Gastrocnemius medialis (tissue), 4 donors: Measurements from ENCODE around the gene TMEM51. TPM values are rescaled to one million over a fixed set of nuclear protein-coding genes. Genes with fewer than 3 reads are reported as not detected.

Experiments used
- ATAC-seq, 2 donors: fragments of 150-250 bp; one replicate each; pipeline ENCODE4 v1.9.1; 2016
- DNase-seq, 2 donors: peaks; one replicate each; pipeline ENCODE4 v3.0.0-alpha.2; 2019
- H3K27ac ChIP-seq, 4 donors: fragments of 200-600 bp; sonication (generic); 1 replicate in 1 of 4; 2 replicates in 3 of 4; pipeline ENCODE4 v1.5.1; 2016 to 2018; ENCODE audit warnings: mild to moderate bottlenecking in 2 of 4, moderate library complexity in 1 of 4
- H3K27me3 ChIP-seq, 3 donors: fragments of 200-600 bp; sonication (generic) in 2 of 3; 1 replicate in 1 of 3; 2 replicates in 2 of 3; pipeline versions ENCODE4 v1.5.1 to v1.6.0; 2016 to 2019; ENCODE audit warnings: mild to moderate bottlenecking in 1 of 3, moderate library complexity in 1 of 3
- H3K36me3 ChIP-seq, 2 donors: fragments of 200-600 bp; sonication (generic) in 1 of 2; one replicate each; pipeline ENCODE4 v1.5.1; 2017 to 2018
- H3K4me1 ChIP-seq, 2 donors: fragments of 200-600 bp; sonication (generic) in 1 of 2; one replicate each; pipeline ENCODE4 v1.5.1; 2016 to 2017; ENCODE audit warnings: mild to moderate bottlenecking in 2 of 2
- H3K4me3 ChIP-seq, 4 donors: fragments of 200-600 bp; sonication (generic) in 3 of 4; 1 replicate in 1 of 4; 2 replicates in 3 of 4; pipeline ENCODE4 v1.5.1; 2016 to 2019; ENCODE audit warnings: mild to moderate bottlenecking in 2 of 4
- H3K9me3 ChIP-seq, 3 donors: fragments of 200-600 bp; sonication (generic) in 2 of 3; 1 replicate in 1 of 3; 2 replicates in 2 of 3; pipeline ENCODE4 v1.5.1; 2016 to 2019
- POLR2A ChIP-seq, 2 donors: fragments of 450-650 bp; IDR thresholded peaks; one replicate each; pipeline ENCODE4 v1.6.1; 2017; ENCODE audit warnings: antibody characterized with exemption in 2 of 2, mild to moderate bottlenecking in 2 of 2, moderate library complexity in 2 of 2
- in situ Hi-C, 4 donors: fragments of 200-750 bp; cut with MboI; loops; one replicate each; pipeline versions ENCODE4 v1.15.0 to v1.8.0; 2017; ENCODE audit warnings: low sequenced_read_pairs in 4 of 4
- intact Hi-C: fragments of 100-400 bp; cut with DNase I; formaldehyde crosslinking; loops from one replicate; pipeline ENCODE4 v1.15.1; 2023; ENCODE audit warnings: low total_unique reads
- total RNA-seq, 4 donors: library from RNA; depleted of rRNA; stranded (reverse); fragments of >200 nt; gene quantifications; one replicate each; pipeline versions ENCODE4 v1.1.0 to v1.2.3, GENCODE V29; 2016
- TF ChIP-seq, protein P1 (sequence below), 5 experiments: fragments of 450-650 bp in 3 of 5; fragments of 200-600 bp in 2 of 5; sonication (generic) in 2 of 5; IDR thresholded peaks in 4 of 5; conservative IDR thresholded peaks in 1 of 5; 1 replicate in 4 of 5; 2 replicates in 1 of 5; pipeline ENCODE4 v1.5.1; 2016 to 2019; ENCODE audit warnings: antibody characterized with exemption in 5 of 5, mild to moderate bottlenecking in 3 of 5, moderate library complexity in 3 of 5

The TMEM51 gene
- total RNA-seq, 4 donors from 2014 or later, result 0.73 to 2.7 (median 1.8) TPM; not detected in 1

DNA sequence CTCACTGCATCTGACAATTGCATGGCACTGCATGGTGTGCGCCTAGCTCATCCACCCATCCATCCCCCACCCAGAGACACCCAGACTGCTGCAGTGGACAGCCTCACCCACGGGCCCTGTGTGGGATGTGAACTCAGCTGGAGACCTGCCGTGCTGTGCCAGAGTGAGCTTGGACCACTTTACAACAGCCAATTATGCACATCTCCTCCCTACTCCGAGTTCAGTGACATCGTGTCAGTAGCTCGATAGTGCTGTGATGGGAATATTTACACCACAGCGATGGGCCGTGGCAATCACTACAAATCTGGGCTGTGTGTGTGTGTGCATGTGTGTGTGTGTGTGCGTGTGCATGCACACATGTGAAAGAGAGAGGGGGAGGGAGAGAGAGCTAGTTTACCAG is 42.5 kb downstream of the TMEM51 start:
- H3K27ac ChIP-seq, result no peak overlapping the region
- in situ Hi-C loops (no loop called here), intact Hi-C loops (no loop called here)
- H3K36me3 ChIP-seq, result no peaks in the 10 kb centered on the region
- no peaks in the 10 kb centered on the region for H3K4me1 ChIP-seq
- no peak for DNase-seq
- H3K4me3 ChIP-seq, result no peak overlapping the region
- ATAC-seq, result no peak
- H3K27me3 ChIP-seq, result no peaks in the 10 kb centered on the region
- TF ChIP-seq, protein P1, sequence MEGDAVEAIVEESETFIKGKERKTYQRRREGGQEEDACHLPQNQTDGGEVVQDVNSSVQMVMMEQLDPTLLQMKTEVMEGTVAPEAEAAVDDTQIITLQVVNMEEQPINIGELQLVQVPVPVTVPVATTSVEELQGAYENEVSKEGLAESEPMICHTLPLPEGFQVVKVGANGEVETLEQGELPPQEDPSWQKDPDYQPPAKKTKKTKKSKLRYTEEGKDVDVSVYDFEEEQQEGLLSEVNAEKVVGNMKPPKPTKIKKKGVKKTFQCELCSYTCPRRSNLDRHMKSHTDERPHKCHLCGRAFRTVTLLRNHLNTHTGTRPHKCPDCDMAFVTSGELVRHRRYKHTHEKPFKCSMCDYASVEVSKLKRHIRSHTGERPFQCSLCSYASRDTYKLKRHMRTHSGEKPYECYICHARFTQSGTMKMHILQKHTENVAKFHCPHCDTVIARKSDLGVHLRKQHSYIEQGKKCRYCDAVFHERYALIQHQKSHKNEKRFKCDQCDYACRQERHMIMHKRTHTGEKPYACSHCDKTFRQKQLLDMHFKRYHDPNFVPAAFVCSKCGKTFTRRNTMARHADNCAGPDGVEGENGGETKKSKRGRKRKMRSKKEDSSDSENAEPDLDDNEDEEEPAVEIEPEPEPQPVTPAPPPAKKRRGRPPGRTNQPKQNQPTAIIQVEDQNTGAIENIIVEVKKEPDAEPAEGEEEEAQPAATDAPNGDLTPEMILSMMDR (IDR thresholded peaks at IDR 0.05 in 4 of 5, conservative IDR thresholded peaks at IDR 0.05 in 1 of 5), result no peak
- no peak for TF ChIP-seq POLR2A (IDR thresholded peaks at IDR 0.05)
- no peaks in the 10 kb centered on the region for H3K9me3 ChIP-seq

DNA sequence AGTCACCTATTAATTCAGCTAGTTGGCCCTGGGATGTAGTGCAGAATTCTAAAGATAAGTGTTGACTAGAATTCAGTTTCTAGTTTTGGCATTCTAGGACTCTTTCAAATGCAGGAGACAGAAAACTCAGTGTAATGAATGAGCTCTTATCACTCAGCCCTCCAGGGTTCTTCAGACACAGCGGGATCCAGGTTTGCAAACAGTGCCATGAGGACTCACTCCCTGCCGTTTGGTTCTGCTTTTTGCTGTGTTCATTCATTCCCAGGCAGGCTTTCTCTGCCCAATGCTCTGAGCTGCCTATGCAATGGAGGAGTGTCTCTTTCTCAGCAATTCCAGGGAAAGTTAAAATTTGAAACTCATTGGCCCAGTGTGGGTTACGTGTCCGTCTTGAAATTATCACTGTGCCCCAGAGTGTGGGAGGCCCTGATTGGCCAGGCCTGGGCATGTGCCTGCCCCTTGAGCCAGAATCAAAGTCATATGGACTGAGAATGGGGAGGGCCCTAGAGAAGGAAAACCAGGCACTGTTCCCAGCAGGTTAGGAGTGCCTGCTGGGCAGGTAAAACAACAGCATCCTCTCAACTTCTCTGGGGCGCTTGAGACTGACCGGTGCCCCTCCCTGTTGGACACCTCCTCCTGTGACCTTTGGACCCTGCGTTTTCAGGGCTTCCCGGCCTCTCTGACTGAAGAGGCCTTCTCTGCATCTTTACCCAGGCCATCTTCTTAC is 43.4 kb downstream of the TMEM51 start:
- Histone ChIP-seq H3K36me3 (no peaks in the 10 kb centered on the region), H3K4me1 (no peaks in the 10 kb centered on the region), H3K4me3 (no peak overlapping the region), H3K9me3 (no peaks in the 10 kb centered on the region), H3K27me3 (no peaks in the 10 kb centered on the region), H3K27ac (no peak overlapping the region)
- ATAC-seq (no peak), DNase-seq (no peak)
- in situ Hi-C loops (no loop called here), intact Hi-C loops (no loop called here)
- TF ChIP-seq POLR2A (IDR thresholded peaks at IDR 0.05), result no peak
- TF ChIP-seq, protein P1 (IDR thresholded peaks at IDR 0.05 in 4 of 5, conservative IDR thresholded peaks at IDR 0.05 in 1 of 5), result no peak

DNA sequence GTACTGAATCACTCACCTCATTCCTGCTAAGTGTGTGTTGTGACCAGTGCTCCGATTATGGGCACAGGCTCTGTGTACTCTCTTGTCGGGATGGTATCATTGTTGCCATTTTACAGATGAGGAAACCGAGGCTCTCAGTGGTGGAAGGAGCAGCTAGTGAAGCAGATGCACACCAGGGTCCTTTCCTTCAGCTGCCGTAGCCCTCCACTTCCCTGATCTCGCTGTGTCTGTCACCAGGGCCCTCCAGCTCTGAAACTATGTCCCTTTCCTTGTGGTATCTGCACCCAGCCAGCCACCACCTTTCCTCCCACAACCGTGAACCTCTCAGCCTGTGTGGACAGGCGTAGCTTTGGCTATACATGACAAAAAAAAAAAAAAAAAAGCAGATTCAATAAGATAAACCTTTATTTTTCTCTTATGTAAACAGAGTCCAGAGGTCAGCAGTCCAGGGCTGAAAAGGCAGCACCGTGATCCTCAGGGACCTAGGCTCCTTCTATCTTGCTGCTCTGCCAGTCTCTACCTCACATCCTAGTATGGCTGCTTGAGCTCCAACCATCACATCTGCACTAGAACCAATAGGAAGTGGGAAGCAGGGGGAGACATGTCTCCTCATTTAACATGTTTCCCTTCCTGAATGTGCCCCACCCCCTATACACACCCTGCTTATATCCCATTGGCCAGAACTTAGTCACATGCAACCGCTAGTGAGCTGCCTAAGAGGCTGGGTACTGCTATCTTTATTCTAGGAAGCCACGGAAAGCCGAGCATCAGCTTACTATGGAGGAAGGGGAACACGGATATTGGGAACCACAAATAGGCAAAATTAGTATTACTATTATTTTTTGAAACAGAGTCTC is 44.3 kb downstream of the TMEM51 start:
- H3K27ac ChIP-seq, result no peak overlapping the region
- H3K4me3 ChIP-seq, result no peak overlapping the region
- intact Hi-C loops (no loop called here), in situ Hi-C loops (no loop called here)
- no peaks in the 10 kb centered on the region for H3K9me3 ChIP-seq
- no peaks in the 10 kb centered on the region for H3K4me1 ChIP-seq
- no peak for TF ChIP-seq POLR2A (IDR thresholded peaks at IDR 0.05)
- TF ChIP-seq, protein P1 (IDR thresholded peaks at IDR 0.05 in 4 of 5, conservative IDR thresholded peaks at IDR 0.05 in 1 of 5), result no peak
- ATAC-seq, result no peak
- no peaks in the 10 kb centered on the region for H3K36me3 ChIP-seq
- H3K27me3 ChIP-seq, result no peaks in the 10 kb centered on the region
- DNase-seq, result no peak

DNA sequence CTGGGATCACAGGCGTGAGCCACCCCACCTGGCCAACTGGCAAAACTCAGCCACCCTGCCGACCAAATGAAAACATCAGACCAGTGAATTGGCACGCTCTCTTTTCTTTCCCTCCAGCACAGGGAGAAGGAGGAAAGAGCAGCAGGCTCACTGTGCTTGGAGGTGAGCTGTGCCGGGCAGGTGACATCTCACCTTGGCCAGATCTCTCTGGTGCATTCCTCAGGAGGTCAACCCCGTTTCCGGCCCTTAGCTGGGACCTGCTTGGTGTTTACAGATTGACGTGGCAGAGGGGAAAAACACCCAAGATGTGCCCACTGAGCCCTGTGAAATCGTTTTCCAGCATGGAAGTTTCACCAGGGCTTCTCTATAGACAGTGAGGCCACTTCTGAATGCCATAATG is 45.1 kb downstream of the TMEM51 start:
- H3K27me3 ChIP-seq, result no peaks in the 10 kb centered on the region
- H3K9me3 ChIP-seq, result no peaks in the 10 kb centered on the region
- no peak overlapping the region for H3K27ac ChIP-seq
- ATAC-seq (no peak), DNase-seq (no peak)
- no peaks in the 10 kb centered on the region for H3K36me3 ChIP-seq
- intact Hi-C loops (no loop called here), in situ Hi-C loops (no loop called here)
- no peak overlapping the region for H3K4me3 ChIP-seq
- no peaks in the 10 kb centered on the region for H3K4me1 ChIP-seq
- TF ChIP-seq, protein P1 (IDR thresholded peaks at IDR 0.05 in 4 of 5, conservative IDR thresholded peaks at IDR 0.05 in 1 of 5), result no peak
- TF ChIP-seq POLR2A (IDR thresholded peaks at IDR 0.05), result no peak
